GM19463 (cell line): Measurements from ENCODE around the gene KRT13.
"Not testable (repeated sequence)": the region's sequence is repeated elsewhere in the genome, so short reads cannot be mapped to it uniquely, and the experiment has no call there.

ENCODE experiments used
- ATAC-seq: cut with Tn5 transposase; IDR thresholded peaks from one replicate; pipeline ENCODE4 v1.9.1; 2021; ENCODE audit warnings: mild to moderate bottlenecking, moderate library complexity; ENCODE audit not compliant: unreplicated experiment

KRT13 gene

GRCh38 chr17:41505007-41505808 lies at the start of gene KRT13:
Gene KRT13 (minus strand): TSS chr17:41505612. CDS start chr17:41505550, 62 bp downstream.
- no peak for ATAC-seq

DNA sequence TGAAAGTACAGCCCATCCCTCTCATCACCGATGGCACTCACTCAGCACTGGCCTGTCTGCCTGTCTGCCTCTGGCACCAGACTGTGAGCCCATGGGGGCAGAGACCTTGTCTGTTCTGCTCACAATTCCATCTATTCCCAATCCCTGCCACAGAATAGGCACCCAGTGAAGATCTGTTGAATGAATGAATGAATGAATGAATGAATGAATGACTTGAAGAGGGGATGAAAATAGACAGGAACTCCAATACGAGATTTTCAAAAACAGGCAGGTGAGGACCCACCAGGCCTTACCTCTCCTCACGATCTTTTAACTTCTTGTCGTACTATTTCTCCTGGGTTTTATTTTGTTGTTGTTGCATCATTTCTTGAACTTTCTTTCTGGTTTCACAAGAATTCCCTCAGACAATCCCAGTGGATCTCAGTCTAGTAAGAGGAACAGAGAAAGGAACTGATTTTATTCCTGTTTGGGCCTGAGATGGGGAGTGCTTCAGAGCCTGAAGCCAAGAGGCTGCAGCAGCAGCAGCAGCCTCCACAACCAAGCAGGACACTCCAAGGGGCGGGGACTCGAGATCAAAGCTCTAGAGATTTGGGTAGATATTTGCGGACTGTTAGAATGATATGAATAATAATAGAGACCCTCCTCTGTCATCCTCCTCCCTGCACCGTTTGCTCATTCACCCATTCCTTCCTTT lies 48.7 kb upstream of the KRT13 start:
- no peak for ATAC-seq

DNA sequence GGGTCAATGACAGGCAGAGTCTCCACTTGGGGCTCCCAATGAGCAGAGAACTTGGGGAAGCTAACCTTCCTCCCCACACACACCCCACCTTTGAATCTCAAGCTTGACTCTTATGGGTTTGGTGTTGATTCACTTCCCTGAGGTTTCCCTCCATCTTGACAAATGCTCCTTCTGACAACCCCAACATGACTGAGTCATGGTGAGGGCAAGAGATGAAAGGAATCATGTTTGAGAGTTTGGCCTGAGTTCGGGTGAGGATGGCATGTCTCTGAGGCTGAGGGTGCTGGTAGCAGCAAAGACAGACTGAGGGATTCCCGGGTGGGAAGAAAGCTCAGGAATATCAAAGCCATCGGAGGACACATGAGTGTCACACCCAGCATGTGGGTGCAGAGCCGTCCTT lies 47.8 kb upstream of the KRT13 start:
- ATAC-seq: no peak

GRCh38 chr17:41552455-41552854 lies 47.0 kb upstream of the KRT13 start:
- no peak for ATAC-seq

DNA sequence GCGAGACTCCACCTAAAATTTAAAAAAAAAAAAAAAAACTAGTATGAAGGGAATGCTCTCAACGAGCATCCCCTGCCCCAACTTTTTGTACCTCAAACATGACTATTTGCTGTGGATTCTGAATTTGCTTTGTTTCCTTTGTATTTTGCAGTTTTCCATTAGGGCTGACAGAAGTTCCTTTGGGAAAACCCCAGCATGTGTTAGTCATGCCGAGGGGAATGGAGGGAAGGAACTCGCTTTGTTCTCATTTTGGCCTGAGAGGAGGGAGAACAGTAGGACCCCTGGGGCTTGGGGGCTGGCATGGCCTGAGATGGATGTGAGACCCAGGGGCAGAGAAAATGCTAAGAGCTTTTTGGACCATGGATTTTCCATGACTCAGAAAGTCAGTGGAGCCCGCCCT lies 46.0 kb upstream of the KRT13 start:
- no peak for ATAC-seq

DNA sequence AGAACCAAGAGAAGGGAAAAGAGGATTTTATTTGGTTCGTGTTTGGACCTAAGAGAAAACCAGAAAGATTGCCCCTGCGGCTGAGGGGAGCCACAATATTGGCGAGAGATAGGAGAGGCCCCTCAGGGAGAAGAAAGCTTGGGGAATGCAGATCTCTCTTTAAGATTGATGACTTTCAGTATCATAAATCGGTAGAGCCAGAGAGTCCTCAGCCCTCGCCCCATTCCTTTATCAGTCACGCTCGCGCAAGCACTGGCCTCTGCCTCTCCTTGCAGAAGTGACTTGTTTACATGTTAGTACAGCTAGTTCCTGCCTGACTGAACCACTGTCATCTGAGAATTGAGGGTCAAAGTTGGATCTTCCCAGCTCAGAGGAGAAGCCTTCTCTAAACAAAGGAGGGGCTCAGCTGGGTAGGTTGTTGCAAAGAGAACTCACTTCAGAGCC lies 44.2 kb upstream of the KRT13 start:
- no peak for ATAC-seq

- ATAC-seq: no peak
Measured at GRCh38 chr17:41548844-41549595, 43.6 kb upstream of the KRT13 start.

DNA sequence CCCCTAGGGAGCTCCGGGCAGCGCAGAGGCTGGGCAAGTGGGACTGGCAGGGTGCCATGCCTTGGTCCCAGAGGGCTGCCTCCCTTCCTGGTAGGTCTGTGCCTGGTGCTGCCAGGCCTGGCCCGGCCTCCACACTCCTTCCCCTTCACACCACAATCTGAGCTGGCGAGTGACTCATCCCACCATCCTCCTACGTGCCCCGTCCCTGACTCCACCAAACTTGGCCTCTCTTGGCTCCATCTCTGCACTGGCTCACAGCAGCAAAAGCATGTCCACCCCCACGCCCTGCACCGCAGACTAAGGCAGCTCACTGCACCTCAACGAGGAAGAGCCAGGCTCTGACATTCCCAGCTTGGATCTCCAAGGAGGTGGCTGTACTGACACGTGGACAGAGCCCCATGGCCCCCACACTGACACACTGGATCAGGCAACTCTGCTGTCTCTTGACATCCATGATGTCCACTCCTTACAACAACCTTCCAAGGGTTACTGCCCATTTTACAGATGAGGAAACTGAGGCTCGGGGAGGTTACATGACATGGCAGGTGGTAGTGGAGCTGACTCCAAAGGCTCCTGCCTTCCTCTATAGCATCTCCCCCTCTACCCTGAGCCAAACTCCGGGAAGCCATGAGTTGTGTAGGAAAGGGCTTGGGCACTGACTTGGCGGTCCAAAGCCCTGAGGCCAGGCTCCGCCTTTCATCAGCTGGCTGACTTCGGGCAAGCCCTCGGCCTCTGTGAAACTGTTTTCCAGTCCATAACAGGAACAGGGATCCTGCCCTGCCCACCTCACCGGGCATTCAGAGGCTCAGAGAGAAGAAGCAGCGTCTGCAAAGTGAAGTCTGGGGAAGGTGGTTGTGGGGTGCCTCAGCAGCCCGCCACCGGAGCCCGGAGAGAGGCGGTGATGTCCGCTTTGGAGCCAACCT lies 42.8 kb upstream of the KRT13 start:
- no peak for ATAC-seq

GRCh38 chr17:41547378-41547841 lies 42.0 kb upstream of the KRT13 start:
- ATAC-seq: no peak

DNA sequence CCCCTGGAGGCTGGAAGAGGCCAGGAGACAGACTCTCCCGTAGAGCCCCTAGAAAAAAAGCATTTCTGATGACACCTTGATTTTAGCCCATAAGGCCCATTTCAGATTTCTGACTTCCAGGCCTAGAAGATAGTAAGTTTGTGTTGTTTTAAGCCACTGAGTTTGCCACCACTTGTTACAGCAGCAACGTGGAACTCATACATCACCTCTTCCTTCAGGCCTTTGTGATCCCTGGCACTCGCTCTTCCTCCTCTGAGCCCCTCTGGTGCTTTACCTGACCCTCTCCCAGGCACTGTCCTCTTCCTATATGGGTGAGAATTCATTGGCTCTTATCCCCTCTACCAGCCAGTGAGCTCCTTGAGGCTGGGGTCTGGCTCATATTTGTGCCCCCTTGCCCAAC lies 41.4 kb upstream of the KRT13 start:
- no peak for ATAC-seq

GRCh38 chr17:41545829-41546410 lies 40.5 kb upstream of the KRT13 start:
- no peak for ATAC-seq

DNA sequence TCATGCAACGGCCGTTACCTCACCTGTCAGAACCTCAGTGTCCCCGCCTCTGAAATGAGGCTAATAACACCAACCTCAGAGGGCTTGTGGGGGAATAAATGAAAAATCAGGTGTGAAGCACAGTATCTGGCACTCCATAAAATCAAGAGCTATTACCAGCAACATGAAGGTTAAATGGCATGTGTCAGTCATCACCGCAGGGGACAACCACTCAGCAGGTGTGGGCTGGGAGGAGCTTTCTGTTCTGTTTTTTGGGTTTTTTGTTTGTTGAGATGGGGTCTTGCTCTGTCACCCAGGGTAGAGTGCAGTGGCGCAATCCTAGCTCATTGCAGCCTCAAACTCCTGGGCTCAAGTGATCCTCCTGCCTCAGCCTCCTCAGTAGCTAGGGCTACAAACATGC lies 39.5 kb upstream of the KRT13 start:
- no peak for ATAC-seq

- ATAC-seq: no peak
Measured at GRCh38 chr17:41544491-41544892, 39.1 kb upstream of the KRT13 start.

DNA sequence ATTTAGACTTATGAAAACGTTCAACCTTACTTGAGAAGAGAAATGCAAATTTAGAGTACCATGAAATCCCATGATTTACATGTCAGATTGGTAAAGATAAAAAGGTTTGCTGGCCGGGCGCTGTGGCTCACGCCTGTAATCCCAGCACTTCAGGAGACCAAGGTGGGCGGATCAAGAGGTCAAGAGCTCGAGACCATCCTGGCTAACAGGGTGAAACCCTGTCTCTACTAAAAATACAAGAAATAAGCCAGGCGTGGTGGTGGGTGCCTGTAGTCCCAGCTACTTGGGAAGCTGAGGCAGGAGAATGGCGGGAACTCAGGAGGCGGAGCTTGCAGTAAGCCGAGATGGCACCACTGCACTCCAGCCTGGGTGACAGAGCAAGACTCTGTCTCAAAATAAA lies 37.4 kb upstream of the KRT13 start:
- ATAC-seq: not testable (repeated sequence)

DNA sequence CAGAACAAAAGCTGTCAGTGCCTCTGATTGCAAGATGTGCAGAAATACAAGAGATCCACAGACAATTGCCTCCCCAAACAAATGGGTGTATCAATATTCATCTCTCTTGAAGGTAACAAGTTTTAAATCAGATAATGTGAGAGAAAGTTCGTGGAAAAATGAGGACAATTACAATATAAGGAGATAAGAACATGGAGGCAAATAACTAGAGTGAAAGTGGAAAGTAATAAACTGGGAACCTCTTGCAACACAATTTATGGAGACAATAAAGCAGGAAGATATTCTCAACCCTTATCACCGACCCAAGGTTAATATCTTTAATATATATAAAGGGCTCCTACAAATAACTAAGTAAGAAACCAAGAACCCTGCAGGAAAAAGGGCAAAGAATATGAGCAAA lies 36.9 kb upstream of the KRT13 start:
- ATAC-seq: no peak

DNA sequence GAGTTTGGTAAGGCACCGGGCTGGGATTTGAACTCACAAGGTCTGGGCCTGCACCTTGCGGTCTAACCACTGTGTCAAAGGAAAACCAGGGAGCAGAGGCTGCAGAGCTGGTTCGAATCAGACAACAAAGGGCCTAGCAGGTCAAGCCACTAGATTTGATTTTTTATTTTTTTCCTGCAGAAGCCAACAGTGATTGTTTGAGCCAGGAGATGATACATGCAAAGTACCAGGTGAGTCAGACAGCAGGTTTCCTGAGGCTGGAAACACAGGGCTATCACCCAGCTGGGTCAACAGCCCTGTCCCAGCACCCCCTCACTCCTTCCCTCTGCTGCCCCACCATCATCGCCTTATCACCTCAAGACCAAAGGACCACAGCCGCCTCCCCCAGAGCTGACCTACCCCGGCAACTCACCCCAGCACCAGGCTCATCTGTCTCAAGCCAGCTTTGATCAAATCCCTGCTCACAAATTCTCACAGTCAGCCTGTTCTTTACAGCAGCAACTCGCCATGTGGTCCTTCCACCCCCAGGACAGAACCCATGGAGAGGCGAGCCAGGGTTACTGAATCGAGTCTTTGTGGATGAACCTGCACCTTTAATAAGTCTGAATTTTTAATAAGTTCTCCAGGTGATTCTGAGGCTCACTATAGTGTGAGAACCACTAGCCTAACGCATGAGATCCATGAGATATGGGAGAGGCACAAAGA lies 35.7 kb upstream of the KRT13 start:
- no peak for ATAC-seq

GRCh38 chr17:41539979-41540701 lies 34.7 kb upstream of the KRT13 start:
- ATAC-seq: no peak

DNA sequence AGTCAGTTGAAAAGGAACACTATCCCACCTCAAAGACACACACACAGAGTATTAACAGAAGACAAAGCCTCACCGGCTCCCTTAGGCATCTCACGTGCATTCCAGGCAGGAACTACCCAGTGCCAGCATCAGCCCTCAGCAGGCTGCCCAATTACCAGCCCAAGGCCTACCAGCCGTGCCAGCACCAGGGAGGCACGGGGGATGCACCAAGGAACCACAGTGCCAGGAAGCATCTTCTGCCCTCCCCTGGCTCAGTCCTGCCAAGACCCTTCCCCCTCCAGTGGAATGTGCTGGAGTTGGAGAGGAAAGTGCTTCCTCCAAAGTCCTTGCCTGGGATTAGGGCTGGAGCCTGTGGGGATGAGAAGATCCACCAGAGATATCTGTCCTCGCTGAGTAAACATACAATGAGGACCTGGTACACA lies 33.7 kb upstream of the KRT13 start:
- no peak for ATAC-seq

- ATAC-seq: no peak
Measured at GRCh38 chr17:41538565-41538991, 33.2 kb upstream of the KRT13 start.
